Breast epithelium (tissue), 4 donors: Measurements from ENCODE around the gene ALDH5A1. TPM values are rescaled to one million over a fixed set of nuclear protein-coding genes. Genes with fewer than 3 reads are reported as not detected.

Source experiments
- DNase-seq, 2 donors: peaks; one replicate each; pipeline ENCODE4 v3.0.0-alpha.2; 2019; ENCODE audit warnings: low spot score in 2 of 2
- H3K27ac ChIP-seq, 2 donors: fragments of 200-600 bp; sonication (generic) in 1 of 2; one replicate each; pipeline ENCODE4 v1.5.1; 2016 to 2019; ENCODE audit warnings: mild to moderate bottlenecking in 1 of 2
- H3K27me3 ChIP-seq, 2 donors: fragments of 200-600 bp; sonication (generic) in 1 of 2; one replicate each; pipeline versions ENCODE4 v1.5.1 to v1.6.0; 2017 to 2019; ENCODE audit warnings: control low read depth in 1 of 2, mild to moderate bottlenecking in 1 of 2
- H3K36me3 ChIP-seq: fragments of 200-600 bp; one replicate; pipeline ENCODE4 v1.5.1; 2019
- H3K4me1 ChIP-seq, 2 donors: fragments of 200-600 bp; sonication (generic); one replicate each; pipeline ENCODE4 v1.5.1; 2016 to 2019; ENCODE audit warnings: control low read depth in 1 of 2
- H3K4me3 ChIP-seq, 3 donors: fragments of 200-600 bp; sonication (generic); 1 replicate in 2 of 3; 2 replicates in 1 of 3; pipeline ENCODE4 v1.5.1; 2016 to 2019; ENCODE audit warnings: mild to moderate bottlenecking in 3 of 3, moderate library complexity in 2 of 3
- H3K9me3 ChIP-seq, 2 donors: fragments of 200-600 bp; sonication (generic) in 1 of 2; one replicate each; pipeline ENCODE4 v1.5.1; 2016 to 2019; ENCODE audit warnings: control low read depth in 1 of 2
- POLR2A ChIP-seq: fragments of 450-650 bp; IDR thresholded peaks from one replicate; pipeline ENCODE4 v1.6.1; 2016; ENCODE audit warnings: antibody characterized with exemption, mild to moderate bottlenecking, moderate library complexity
- POLR2AphosphoS5 ChIP-seq, 3 donors: sonication (generic); formaldehyde crosslinking; IDR thresholded peaks; one replicate each; pipeline ENCODE4 v1.6.1; 2017; ENCODE audit warnings: antibody characterized with exemption in 3 of 3
- intact Hi-C: fragments of 100-400 bp; cut with DNase I; formaldehyde crosslinking; loops from one replicate; pipeline ENCODE4 v1.15.1; 2023; ENCODE audit warnings: low total_unique reads
- total RNA-seq, 3 donors: library from RNA; depleted of rRNA; stranded (reverse); fragments of >200 nt; gene quantifications; one replicate each; pipeline ENCODE4 v1.1.0, GENCODE V29; 2016
- TF ChIP-seq, protein P1 (sequence below), 3 donors: fragments of 450-650 bp; IDR thresholded peaks; one replicate each; pipeline ENCODE4 v1.5.1; 2016 to 2017; ENCODE audit warnings: antibody characterized with exemption in 3 of 3, mild to moderate bottlenecking in 3 of 3, moderate library complexity in 3 of 3

The ALDH5A1 gene
- total RNA-seq, 3 donors from 2014 or later = 3.9 to 6.4 (median 6.1) TPM

DNA sequence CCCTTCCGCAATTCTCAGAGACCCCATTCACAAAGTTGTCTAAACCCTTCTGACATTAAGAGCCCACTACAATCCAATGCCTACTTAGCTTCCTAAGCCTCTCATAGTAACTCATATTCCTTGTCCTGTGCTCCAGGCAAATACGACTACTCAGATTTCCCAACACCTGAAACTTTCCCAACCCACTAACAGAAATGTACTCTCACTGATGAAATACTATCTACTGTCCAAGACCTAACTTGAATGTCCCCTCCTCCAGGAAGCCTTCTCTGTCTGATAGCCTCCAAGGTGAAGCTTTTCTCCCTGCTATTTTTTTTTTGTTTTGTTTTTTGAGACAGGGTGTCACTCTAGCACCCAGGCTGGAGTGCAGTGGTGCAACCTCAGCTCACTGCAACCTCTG lies 35.8 kb upstream of the ALDH5A1 start:
- H3K9me3 ChIP-seq = no peaks in the 10 kb centered on the region
- TF ChIP-seq, protein P1, sequence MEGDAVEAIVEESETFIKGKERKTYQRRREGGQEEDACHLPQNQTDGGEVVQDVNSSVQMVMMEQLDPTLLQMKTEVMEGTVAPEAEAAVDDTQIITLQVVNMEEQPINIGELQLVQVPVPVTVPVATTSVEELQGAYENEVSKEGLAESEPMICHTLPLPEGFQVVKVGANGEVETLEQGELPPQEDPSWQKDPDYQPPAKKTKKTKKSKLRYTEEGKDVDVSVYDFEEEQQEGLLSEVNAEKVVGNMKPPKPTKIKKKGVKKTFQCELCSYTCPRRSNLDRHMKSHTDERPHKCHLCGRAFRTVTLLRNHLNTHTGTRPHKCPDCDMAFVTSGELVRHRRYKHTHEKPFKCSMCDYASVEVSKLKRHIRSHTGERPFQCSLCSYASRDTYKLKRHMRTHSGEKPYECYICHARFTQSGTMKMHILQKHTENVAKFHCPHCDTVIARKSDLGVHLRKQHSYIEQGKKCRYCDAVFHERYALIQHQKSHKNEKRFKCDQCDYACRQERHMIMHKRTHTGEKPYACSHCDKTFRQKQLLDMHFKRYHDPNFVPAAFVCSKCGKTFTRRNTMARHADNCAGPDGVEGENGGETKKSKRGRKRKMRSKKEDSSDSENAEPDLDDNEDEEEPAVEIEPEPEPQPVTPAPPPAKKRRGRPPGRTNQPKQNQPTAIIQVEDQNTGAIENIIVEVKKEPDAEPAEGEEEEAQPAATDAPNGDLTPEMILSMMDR (IDR thresholded peaks at IDR 0.05) = no peak
- TF ChIP-seq POLR2A (no peak), POLR2AphosphoS5 (IDR thresholded peaks at IDR 0.05) (no peak)
- H3K36me3 ChIP-seq = no peaks in the 10 kb centered on the region
- H3K4me1 ChIP-seq = no peaks in the 10 kb centered on the region
- no peak overlapping the region for H3K27ac ChIP-seq
- DNase-seq = no peak
- H3K27me3 ChIP-seq = no peaks in the 10 kb centered on the region
- H3K4me3 ChIP-seq = no peak overlapping the region
- intact Hi-C loops = no loop called here

DNA sequence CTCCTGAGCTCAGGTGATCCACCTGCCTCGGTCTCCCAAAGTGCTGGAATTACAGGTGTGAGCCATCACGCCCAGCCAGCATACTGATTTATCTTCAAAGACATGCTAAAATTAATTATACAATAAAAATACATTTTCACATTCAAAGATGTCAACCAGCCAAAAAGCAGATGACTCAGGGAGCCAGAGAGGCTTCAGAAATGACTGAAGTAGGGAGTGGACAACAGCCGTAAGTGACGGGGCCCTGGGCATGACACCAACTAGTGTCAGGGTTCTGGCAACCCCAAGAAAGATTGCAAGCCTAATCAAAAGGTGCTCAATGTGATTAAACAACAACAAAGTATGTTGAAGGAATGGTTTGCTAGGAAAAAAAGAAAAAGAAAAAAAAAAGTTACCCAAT lies 33.8 kb upstream of the ALDH5A1 start:
- intact Hi-C loops = no loop called here
- Histone ChIP-seq H3K4me3 (no peak overlapping the region), H3K27ac (no peak overlapping the region), H3K27me3 (no peaks in the 10 kb centered on the region), H3K9me3 (no peaks in the 10 kb centered on the region), H3K4me1 (no peaks in the 10 kb centered on the region), H3K36me3 (no peaks in the 10 kb centered on the region)
- DNase-seq = no peak
- TF ChIP-seq, protein P1 (IDR thresholded peaks at IDR 0.05) = no peak
- TF ChIP-seq POLR2AphosphoS5 (IDR thresholded peaks at IDR 0.05) (no peak), POLR2A (no peak)

DNA sequence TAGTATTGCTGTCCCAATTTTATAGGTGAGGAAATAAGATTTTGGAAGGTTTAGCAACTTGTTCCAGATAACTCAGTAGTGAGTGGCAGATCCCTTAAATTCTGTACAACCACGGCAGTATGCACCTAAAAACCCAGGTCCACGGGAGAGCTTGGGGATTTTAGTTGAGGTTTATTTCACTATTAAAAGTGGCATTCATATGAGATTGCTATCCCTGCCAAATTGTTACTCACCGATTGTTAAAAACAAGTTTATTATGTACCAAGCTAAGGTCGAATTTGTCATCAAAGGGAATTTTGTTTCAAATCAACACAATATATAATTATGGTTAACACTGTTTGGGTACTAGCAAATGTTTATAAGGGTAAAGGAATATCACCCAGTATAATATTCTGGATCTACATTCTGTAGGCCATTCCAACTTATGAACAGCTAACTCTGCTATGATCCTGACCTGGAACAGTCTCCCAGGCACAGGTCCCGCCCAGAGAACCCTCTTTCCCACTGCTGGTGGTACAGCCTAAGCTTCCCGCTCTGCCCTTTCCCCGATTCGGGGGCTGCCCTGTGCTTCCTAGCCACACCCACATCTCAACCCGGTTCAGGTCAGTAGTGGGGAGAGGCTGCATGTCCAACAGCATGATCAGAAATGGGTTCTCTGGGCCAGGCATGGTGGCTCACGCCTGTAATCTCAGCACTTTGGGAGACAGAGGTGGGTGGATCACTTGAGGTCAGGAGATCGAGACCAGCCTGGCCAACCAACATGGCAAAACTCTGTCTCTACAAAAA lies 30.3 kb upstream of the ALDH5A1 start:
- no peak for DNase-seq
- Histone ChIP-seq H3K4me1 (no peaks in the 10 kb centered on the region), H3K36me3 (no peaks in the 10 kb centered on the region), H3K4me3 (no peak overlapping the region), H3K9me3 (no peaks in the 10 kb centered on the region), H3K27ac (no peak overlapping the region), H3K27me3 (no peaks in the 10 kb centered on the region)
- TF ChIP-seq POLR2AphosphoS5 (IDR thresholded peaks at IDR 0.05) (no peak), POLR2A (no peak)
- TF ChIP-seq, protein P1 (IDR thresholded peaks at IDR 0.05) = no peak
- intact Hi-C loops = no loop called here

DNA sequence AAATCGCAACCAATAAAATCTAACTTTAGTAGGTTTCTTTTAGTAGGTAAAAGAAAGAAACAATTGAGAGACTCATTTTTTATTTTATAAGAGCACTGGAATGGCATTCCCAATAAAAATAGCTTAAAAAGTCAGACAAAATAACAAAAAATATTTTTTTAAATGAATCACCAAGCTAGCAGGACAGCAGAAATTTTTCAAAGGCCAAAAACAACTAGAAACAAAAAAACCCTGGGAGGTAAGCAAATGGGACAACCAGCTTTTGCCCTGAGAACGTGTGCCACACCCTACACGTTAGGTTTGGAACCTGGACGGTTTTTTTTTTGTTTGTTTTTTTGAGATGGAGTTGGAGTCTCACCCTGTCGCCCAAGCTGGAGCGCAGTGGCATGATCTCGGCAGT lies 25.0 kb upstream of the ALDH5A1 start:
- Histone ChIP-seq H3K27me3 (no peaks in the 10 kb centered on the region), H3K9me3 (no peaks in the 10 kb centered on the region), H3K36me3 (no peaks in the 10 kb centered on the region), H3K4me3 (no peak overlapping the region), H3K27ac (no peak overlapping the region), H3K4me1 (no peaks in the 10 kb centered on the region)
- TF ChIP-seq, protein P1 (IDR thresholded peaks at IDR 0.05) = no peak
- TF ChIP-seq POLR2AphosphoS5 (IDR thresholded peaks at IDR 0.05) (no peak), POLR2A (no peak)
- DNase-seq = no peak
- intact Hi-C loops = no loop called here

DNA sequence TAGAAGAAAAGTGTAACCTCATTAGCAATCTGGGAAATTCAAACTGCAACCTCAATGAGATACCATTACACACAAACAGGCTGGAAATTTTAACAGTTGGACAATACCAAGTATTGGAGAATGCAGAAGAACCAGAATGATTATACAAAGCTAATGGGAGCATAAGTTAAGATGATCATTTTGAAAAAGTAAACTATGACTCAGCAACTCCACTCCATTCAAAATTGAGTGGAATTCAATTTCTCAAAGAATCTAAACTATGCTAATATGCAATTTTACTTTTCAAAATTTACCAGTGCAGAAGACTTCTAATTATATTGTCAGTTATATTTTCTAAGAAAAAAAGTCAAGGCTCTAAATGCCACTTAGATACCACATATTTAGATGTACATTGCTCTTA lies 22.6 kb upstream of the ALDH5A1 start:
- no peak overlapping the region for H3K4me3 ChIP-seq

More for the DNA sequence above, 22.6 kb upstream of the ALDH5A1 start:
- no peak for TF ChIP-seq POLR2A
- no peak for TF ChIP-seq POLR2AphosphoS5 (IDR thresholded peaks at IDR 0.05)
- TF ChIP-seq, protein P1 (IDR thresholded peaks at IDR 0.05) = no peak
- Histone ChIP-seq H3K4me1 (no peaks in the 10 kb centered on the region), H3K27ac (no peak overlapping the region), H3K9me3 (no peaks in the 10 kb centered on the region), H3K36me3 (no peaks in the 10 kb centered on the region), H3K27me3 (no peaks in the 10 kb centered on the region)
- no peak for DNase-seq
- intact Hi-C loops = no loop called here
